GM23338 (cell line): Measurements from ENCODE around the gene SORL1. TPM values are rescaled to one million over a fixed set of nuclear protein-coding genes. Genes with fewer than 3 reads are reported as not detected.

Source experiments
- ATAC-seq: fragments of 200-7000 bp; cut with Tn5 transposase; 3 replicates; pipeline ENCODE4 v1.9.1; 2020
- DNase-seq: peaks from one replicate; pipeline ENCODE4 v3.0.0-alpha.2; 2015; ENCODE audit warnings: low spot score
- H2AFZ ChIP-seq: fragments of 200-600 bp; sonication (generic); 2 replicates; pipeline ENCODE4 v1.8.0; 2016; ENCODE audit warnings: antibody characterized with exemption, mild to moderate bottlenecking, moderate library complexity
- H3F3A ChIP-seq: fragments of 200-600 bp; sonication (generic); replicated peaks from 2 replicates; pipeline ENCODE4 v1.8.0; 2017; ENCODE audit warnings: antibody characterized with exemption, mixed run types, low read depth
- H3K27ac ChIP-seq: fragments of 200-600 bp; sonication (generic); 2 replicates; pipeline ENCODE4 v1.6.1; 2016; ENCODE audit warnings: low read depth
- H3K27me3 ChIP-seq: fragments of 200-600 bp; sonication (generic); 2 replicates; pipeline ENCODE4 v1.8.0; 2016; ENCODE audit warnings: mild to moderate bottlenecking, mixed run types, moderate library complexity; ENCODE audit not compliant: insufficient read depth
- H3K36me3 ChIP-seq: fragments of 200-600 bp; sonication (generic); 2 replicates; pipeline ENCODE4 v1.8.0; 2016; ENCODE audit warnings: mild to moderate bottlenecking; ENCODE audit not compliant: insufficient read depth
- H3K4me1 ChIP-seq: fragments of 200-600 bp; sonication (generic); 2 replicates; pipeline ENCODE4 v1.8.0; 2016; ENCODE audit warnings: mild to moderate bottlenecking, moderate library complexity; ENCODE audit not compliant: insufficient read depth
- H3K4me2 ChIP-seq: fragments of 200-600 bp; sonication (generic); 2 replicates; pipeline ENCODE4 v1.7.1; 2017; ENCODE audit warnings: mixed run types
- H3K4me3 ChIP-seq: fragments of 200-600 bp; sonication (generic); 2 replicates; pipeline ENCODE4 v1.6.1; 2016; ENCODE audit warnings: mixed run types
- H3K79me2 ChIP-seq: fragments of 200-600 bp; sonication (generic); replicated peaks from 2 replicates; pipeline ENCODE4 v1.8.0; 2017; ENCODE audit warnings: mild to moderate bottlenecking; ENCODE audit not compliant: insufficient read depth
- H3K9me2 ChIP-seq: fragments of 200-600 bp; sonication (generic); 2 replicates; pipeline ENCODE4 v1.8.0; 2017; ENCODE audit not compliant: insufficient read depth
- H4K20me1 ChIP-seq: fragments of 200-600 bp; sonication (generic); replicated peaks from 2 replicates; pipeline ENCODE4 v1.8.0; 2017; ENCODE audit warnings: mild to moderate bottlenecking; ENCODE audit not compliant: insufficient read depth
- H3K27ac Mint-ChIP-seq: 2 replicates; pipeline ENCODE4 v1.8.0; 2020; ENCODE audit warnings: inconsistent platforms, mild to moderate bottlenecking, moderate library complexity, mixed read lengths
- H3K27me3 Mint-ChIP-seq: 3 replicates; pipeline ENCODE4 v1.8.0; 2022; ENCODE audit warnings: low read depth, mild to moderate bottlenecking, moderate library complexity, mixed read lengths, inconsistent platforms; ENCODE audit not compliant: insufficient read depth, poor library complexity
- H3K36me3 Mint-ChIP-seq: 3 replicates; pipeline ENCODE4 v1.8.0; 2021; ENCODE audit warnings: low read depth, mild to moderate bottlenecking, inconsistent platforms, moderate library complexity, mixed read lengths
- H3K4me1 Mint-ChIP-seq: 3 replicates; pipeline ENCODE4 v1.8.0; 2020; ENCODE audit warnings: mild to moderate bottlenecking, inconsistent platforms, mixed read lengths
- H3K4me3 Mint-ChIP-seq: 3 replicates; pipeline ENCODE4 v1.8.0; 2021; ENCODE audit warnings: moderate library complexity, mild to moderate bottlenecking, inconsistent platforms, mixed read lengths
- H3K9me3 Mint-ChIP-seq: 3 replicates; pipeline ENCODE4 v1.8.0; 2020; ENCODE audit warnings: moderate library complexity, mild to moderate bottlenecking, inconsistent platforms, mixed read lengths
- CREB1 ChIP-seq: fragments of 250-450 bp; sonication (Bioruptor Pico); IDR thresholded peaks from 2 replicates; pipeline ENCODE4 v1.5.0; 2020; ENCODE audit warnings: low read depth, mild to moderate bottlenecking, moderate library complexity
- CTCF ChIP-seq, 2 experiments: fragments of 200-600 bp in 1 of 2; sonication (generic) in 1 of 2; conservative IDR thresholded peaks; 2 replicates each; pipeline versions ENCODE4 v1.5.1 to v1.6.1; 2016 to 2017; ENCODE audit warnings: antibody characterized with exemption in 2 of 2, low read depth in 2 of 2, mild to moderate bottlenecking in 2 of 2, moderate library complexity in 1 of 2
- ETS1 ChIP-seq: IDR thresholded peaks from 2 replicates; pipeline ENCODE4 v1.6.1; 2016; ENCODE audit warnings: antibody characterized with exemption
- EZH2 ChIP-seq: fragments of 200-600 bp; sonication (generic); IDR thresholded peaks from one replicate; pipeline ENCODE4 v1.8.0; 2017; ENCODE audit warnings: antibody characterized with exemption, mild to moderate bottlenecking, low read depth; ENCODE audit not compliant: unreplicated experiment
- EZH2phosphoT487 ChIP-seq: fragments of 200-600 bp; sonication (generic); IDR thresholded peaks from one replicate; pipeline ENCODE4 v1.8.1; 2018; ENCODE audit warnings: antibody characterized with exemption; ENCODE audit not compliant: unreplicated experiment
- JUNB ChIP-seq: IDR thresholded peaks from one replicate; pipeline ENCODE4 v1.6.1; 2016; ENCODE audit warnings: antibody characterized with exemption; ENCODE audit not compliant: unreplicated experiment
- POLR2AphosphoS5 ChIP-seq: IDR thresholded peaks from 2 replicates; pipeline ENCODE4 v1.6.1; 2016; ENCODE audit warnings: antibody characterized with exemption, low read depth
- REST ChIP-seq: IDR thresholded peaks from one replicate; pipeline ENCODE4 v1.6.1; 2018; ENCODE audit warnings: antibody characterized with exemption; ENCODE audit not compliant: unreplicated experiment
- STAT1 ChIP-seq: IDR thresholded peaks from one replicate; pipeline ENCODE4 v1.6.1; 2016; ENCODE audit warnings: antibody characterized with exemption; ENCODE audit not compliant: unreplicated experiment
- ZNF114 ChIP-seq: fragments of 250-450 bp; sonication (Bioruptor Pico); IDR thresholded peaks from 2 replicates; pipeline ENCODE4 v1.5.0; 2020; ENCODE audit warnings: mild to moderate bottlenecking, moderate library complexity
- ZNF331 ChIP-seq: fragments of 250-450 bp; sonication (Bioruptor Pico); IDR thresholded peaks from 2 replicates; pipeline ENCODE4 v1.5.0; 2020; ENCODE audit warnings: low read depth, mild to moderate bottlenecking, moderate library complexity
- polyA plus RNA-seq: library from polyadenylated mRNA; unstranded; fragments of >200 nt; fragmentation: Nextera tagmentation; extraction: Ambion mirVana; gene quantifications from 2 replicates; pipeline ENCODE4 v1.2.1, GENCODE V29; 2016
- total RNA-seq: library from RNA; depleted of rRNA; stranded (reverse); fragments of >200 nt; shearing (Covaris generic); gene quantifications from 2 replicates; pipeline ENCODE4 v1.2.3, GENCODE V29; 2014

SORL1 gene
- total and polyA plus RNA-seq, 2 experiments from 2014 or later: 23.0 to 78.8 TPM

- H3K4me1 ChIP-seq: no peaks in the 10 kb centered on the region
- H3K27me3 ChIP-seq: no peaks in the 10 kb centered on the region
- H4K20me1 ChIP-seq: no peaks in the 10 kb centered on the region
- no peaks in the 10 kb centered on the region for H3K36me3 Mint-ChIP-seq
- no peak for TF ChIP-seq ZNF331 (CRISPR knock-in tag)
- no peak for TF ChIP-seq EZH2phosphoT487
- TF ChIP-seq ZNF114 (CRISPR knock-in tag): no peak
- no peak for TF ChIP-seq ETS1
- no peak for TF ChIP-seq CTCF (conservative IDR thresholded peaks at IDR 0.05; ENCODE audit: low read depth in 2 of 2)
- H3K27ac Mint-ChIP-seq: no peak overlapping the region
- DNase-seq (no peak), ATAC-seq (no peak)
- no peak overlapping the region for H3K4me3 ChIP-seq
- no peak overlapping the region for H3K4me2 ChIP-seq
- no peak overlapping the region for H3K27ac ChIP-seq
- H3K4me3 Mint-ChIP-seq: no peak overlapping the region
- H2AFZ ChIP-seq: 0 out of 2 replicates have a peak overlapping the region, but pooled peaks have one; percentile 18
- no peaks in the 10 kb centered on the region for H3K79me2 ChIP-seq
- peaks cover 2% of the 10 kb centered on the region for H3K27me3 Mint-ChIP-seq
- H3K4me1 Mint-ChIP-seq: peaks cover 4% of the 10 kb centered on the region
- no peaks in the 10 kb centered on the region for H3K36me3 ChIP-seq
- H3K9me3 Mint-ChIP-seq: no peaks in the 10 kb centered on the region
- no peaks in the 10 kb centered on the region for H3K9me2 ChIP-seq
- no peaks in the 10 kb centered on the region for H3F3A ChIP-seq
Observed at GRCh38 chr11:121414141-121414913, 37.8 kb upstream of the SORL1 start.

- Mint-ChIP-seq H3K36me3 (no peaks in the 10 kb centered on the region), H3K4me1 (peaks cover 11% of the 10 kb centered on the region), H3K4me3 (no peak overlapping the region), H3K27ac (no peak overlapping the region), H3K9me3 (no peaks in the 10 kb centered on the region), H3K27me3 (peaks cover 2% of the 10 kb centered on the region)
- Histone ChIP-seq H3K9me2 (no peaks in the 10 kb centered on the region), H3K4me1 (peaks cover 7% of the 10 kb centered on the region), H3K36me3 (no peaks in the 10 kb centered on the region), H3F3A (no peaks in the 10 kb centered on the region), H3K27ac (no peak overlapping the region), H2AFZ (no peak overlapping the region), H3K27me3 (no peaks in the 10 kb centered on the region), H3K4me2 (no peak overlapping the region), H4K20me1 (no peaks in the 10 kb centered on the region), H3K79me2 (no peaks in the 10 kb centered on the region), H3K4me3 (no peak overlapping the region)
- no peak for DNase-seq
- ATAC-seq: no peak
- TF ChIP-seq ZNF331 (CRISPR knock-in tag) (no peak), ZNF114 (CRISPR knock-in tag) (no peak), JUNB (no peak), CTCF (conservative IDR thresholded peaks at IDR 0.05; ENCODE audit: low read depth in 2 of 2) (no peak), POLR2AphosphoS5 (no peak), REST (no peak), EZH2phosphoT487 (no peak), STAT1 (no peak), CREB1 (CRISPR knock-in tag) (no peak), ETS1 (no peak), EZH2 (no peak)
Observed at GRCh38 chr11:121415856-121416255, 36.3 kb upstream of the SORL1 start.
